HepG2 (cell line): ENCODE measurements around the gene EEPD1. TPM values are rescaled to one million over a fixed set of nuclear protein-coding genes. Genes with fewer than 3 reads are reported as not detected.
A peak's percentile ranks its signal among the peaks of the same experiment; 100 is the strongest.

Source experiments
- ARID2 ChIP-seq: sonication (generic); formaldehyde crosslinking; IDR thresholded peaks from 2 replicates; pipeline ENCODE4 v1.8.1; 2022; ENCODE audit warnings: mild to moderate bottlenecking, missing genetic modification reagents, borderline replicate concordance
- ATF1 ChIP-seq: IDR thresholded peaks from 2 replicates; pipeline ENCODE4 v1.6.1; 2016; ENCODE audit warnings: mild to moderate bottlenecking, control low read depth
- GLI4 ChIP-seq: sonication (generic); formaldehyde crosslinking; IDR thresholded peaks from 2 replicates; pipeline ENCODE4 v1.5.1; 2020; ENCODE audit warnings: missing genetic modification reagents, mild to moderate bottlenecking, moderate library complexity, borderline replicate concordance
- JUN ChIP-seq: sonication (generic); formaldehyde crosslinking; IDR thresholded peaks from 2 replicates; pipeline ENCODE4 v1.4.0; 2020; ENCODE audit warnings: mild to moderate bottlenecking, missing genetic modification reagents
- KDM5B ChIP-seq: sonication (generic); formaldehyde crosslinking; IDR thresholded peaks from 2 replicates; pipeline ENCODE4 v1.4.0; 2020; ENCODE audit warnings: missing genetic modification reagents, mild to moderate bottlenecking, borderline replicate concordance
- KLF9 ChIP-seq: IDR thresholded peaks from 2 replicates; pipeline ENCODE4 v1.6.1; 2016; ENCODE audit warnings: low read depth
- MAFK ChIP-seq, 2 experiments: IDR thresholded peaks in 1 of 2; conservative IDR thresholded peaks in 1 of 2; 2 replicates each; pipeline ENCODE4 v1.6.1; 2011; ENCODE audit warnings: improper control_type of control experiment in 2 of 2, low read length in 2 of 2
- MIXL1 ChIP-seq: IDR thresholded peaks from 2 replicates; pipeline ENCODE4 v1.6.1; 2016
- MYC ChIP-seq: sonication (generic); formaldehyde crosslinking; IDR thresholded peaks from 2 replicates; pipeline ENCODE4 v1.9.0; 2021; ENCODE audit warnings: missing genetic modification reagents, borderline replicate concordance
- NFRKB ChIP-seq: fragments of 450-650 bp; IDR thresholded peaks from 2 replicates; pipeline ENCODE4 v1.6.1; 2017
- NR2C2 ChIP-seq: sonication (generic); formaldehyde crosslinking; IDR thresholded peaks from 2 replicates; pipeline ENCODE4 v1.4.0; 2020; ENCODE audit warnings: missing genetic modification reagents, mild to moderate bottlenecking, moderate library complexity, borderline replicate concordance
- RXRA ChIP-seq: sonication (generic); formaldehyde crosslinking; IDR thresholded peaks from 2 replicates; pipeline ENCODE4 v1.5.1; 2020; ENCODE audit warnings: missing genetic modification reagents
- SRF ChIP-seq: IDR thresholded peaks from 2 replicates; pipeline ENCODE4 v1.6.1; 2011; ENCODE audit warnings: mild to moderate bottlenecking, low read depth, low read length, moderate library complexity
- SYNCRIP ChIP-seq: fragments of 200-400 bp; formaldehyde crosslinking; IDR thresholded peaks from 2 replicates; pipeline ENCODE4 v1.6.1; 2018; ENCODE audit warnings: mild to moderate bottlenecking, low read depth, low read length; ENCODE audit not compliant: insufficient read depth
- TEAD2 ChIP-seq: sonication (generic); formaldehyde crosslinking; IDR thresholded peaks from 2 replicates; pipeline ENCODE4 v1.9.0; 2021; ENCODE audit warnings: missing genetic modification reagents
- ZBTB10 ChIP-seq: sonication (generic); formaldehyde crosslinking; IDR thresholded peaks from 2 replicates; pipeline ENCODE4 v1.4.0; 2020; ENCODE audit warnings: missing genetic modification reagents, borderline replicate concordance
- ZFP36L2 ChIP-seq: sonication (generic); formaldehyde crosslinking; IDR thresholded peaks from 2 replicates; pipeline ENCODE4 v1.4.0; 2020; ENCODE audit warnings: missing genetic modification reagents
- ZNF326 ChIP-seq: sonication (generic); formaldehyde crosslinking; IDR thresholded peaks from 2 replicates; pipeline ENCODE4 v1.4.0; 2020; ENCODE audit warnings: missing genetic modification reagents, borderline replicate concordance
- ZNF543 ChIP-seq: sonication (generic); formaldehyde crosslinking; IDR thresholded peaks from 2 replicates; pipeline ENCODE4 v1.4.0; 2020; ENCODE audit warnings: mild to moderate bottlenecking, missing genetic modification reagents
- ZNF572 ChIP-seq: sonication (generic); formaldehyde crosslinking; IDR thresholded peaks from 2 replicates; pipeline ENCODE4 v1.5.1; 2020; ENCODE audit warnings: mild to moderate bottlenecking, missing genetic modification reagents
- ZNF790 ChIP-seq: sonication (generic); formaldehyde crosslinking; IDR thresholded peaks from 2 replicates; pipeline ENCODE4 v1.8.0; 2022; ENCODE audit warnings: missing genetic modification reagents, mild to moderate bottlenecking, borderline replicate concordance
- polyA plus RNA-seq, 8 experiments: library from polyadenylated mRNA; depleted of rRNA in 3 of 8; stranded (reverse) in 7 of 8; unstranded in 1 of 8; fragments of >200 nt; fragmentation: Illumina TruSeq in 4 of 8; extraction: Trizol in 4 of 8; gene quantifications; 2 replicates each; pipeline versions ENCODE4 v1.2.1 to v1.2.3, GENCODE V29; 2011 to 2016; ENCODE audit warnings: low read depth in 4 of 8, missing spikeins in 1 of 8, mixed read lengths in 1 of 8; ENCODE audit not compliant: insufficient read depth in 1 of 8
- total RNA-seq, 5 experiments: library from RNA; depleted of rRNA; stranded (reverse); fragments of >200 nt; fragmentation: Illumina TruSeq; extraction: Trizol; gene quantifications; 2 replicates each; pipeline ENCODE4 v1.2.3, GENCODE V29; 2016; ENCODE audit warnings: low read depth in 1 of 5
- TF ChIP-seq, protein P1 (sequence below): sonication (generic); formaldehyde crosslinking; IDR thresholded peaks from 2 replicates; pipeline ENCODE4 v1.5.0; 2020; ENCODE audit warnings: missing genetic modification reagents
- TF ChIP-seq, protein P2 (sequence below): sonication (generic); formaldehyde crosslinking; IDR thresholded peaks from 2 replicates; pipeline ENCODE4 v1.5.1; 2020; ENCODE audit warnings: mild to moderate bottlenecking, missing genetic modification reagents
- TF ChIP-seq, protein P3 (sequence below): sonication (generic); IDR thresholded peaks from 2 replicates; pipeline ENCODE4 v1.6.1; 2016; ENCODE audit warnings: low read depth, borderline replicate concordance

The EEPD1 gene
- total and polyA plus RNA-seq, 2 of the 13 experiments (the other 11 are each of a cell fraction or from before 2014, with no cell fraction given), result 10.1 to 16.4 TPM

DNA sequence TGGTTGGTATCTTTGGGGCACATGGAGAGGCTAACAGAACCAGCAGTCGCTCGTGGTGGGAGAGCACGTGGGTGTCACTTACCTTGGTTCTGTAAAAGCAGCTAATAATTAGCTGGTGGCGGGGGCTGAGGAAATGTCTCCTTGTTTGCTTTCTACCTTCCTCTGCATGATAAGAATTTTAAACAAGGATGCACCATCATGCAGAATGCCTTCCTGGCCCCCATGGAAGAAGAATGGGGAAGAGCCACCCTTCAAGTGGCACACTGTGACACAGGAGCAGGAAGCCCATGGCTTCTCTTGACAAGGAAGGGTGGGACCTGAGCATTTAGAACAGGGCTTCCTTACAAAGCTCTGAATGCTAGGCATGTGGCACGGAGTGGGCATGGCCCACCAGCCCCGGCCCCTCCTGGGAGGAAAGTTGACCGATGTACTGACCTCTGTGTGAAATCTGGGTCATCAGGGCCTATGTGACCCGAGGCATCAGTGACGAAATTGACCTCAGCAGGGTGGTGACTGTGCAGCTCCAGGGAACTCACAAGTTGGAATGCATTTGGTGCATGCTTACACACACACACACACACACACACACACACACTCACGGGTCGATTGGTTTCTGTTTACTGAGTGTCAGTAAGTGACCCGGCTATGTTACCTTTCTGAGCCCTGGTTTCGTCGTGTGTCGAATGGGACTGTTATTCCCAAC lies 119.7 kb downstream of the EEPD1 start (continued):
- TF ChIP-seq ZNF572 (CRISPR knock-in tag), result no peak
- TF ChIP-seq ATF1 (CRISPR knock-in tag), result no peak
- peak; percentile 84 for TF ChIP-seq RXRA (CRISPR knock-in tag)
- peak; percentile 59; the same call in 1 of the 2 replicates for TF ChIP-seq MIXL1 (CRISPR knock-in tag)
- no peak for TF ChIP-seq ZNF326
- TF ChIP-seq ZNF543 (CRISPR knock-in tag), result no peak
- no peak; the same call in 1 of the 2 replicates for TF ChIP-seq MYC (CRISPR knock-in tag)
- no peak for TF ChIP-seq NFRKB
- no peak for TF ChIP-seq KLF9 (CRISPR knock-in tag)
- TF ChIP-seq, protein P1, sequence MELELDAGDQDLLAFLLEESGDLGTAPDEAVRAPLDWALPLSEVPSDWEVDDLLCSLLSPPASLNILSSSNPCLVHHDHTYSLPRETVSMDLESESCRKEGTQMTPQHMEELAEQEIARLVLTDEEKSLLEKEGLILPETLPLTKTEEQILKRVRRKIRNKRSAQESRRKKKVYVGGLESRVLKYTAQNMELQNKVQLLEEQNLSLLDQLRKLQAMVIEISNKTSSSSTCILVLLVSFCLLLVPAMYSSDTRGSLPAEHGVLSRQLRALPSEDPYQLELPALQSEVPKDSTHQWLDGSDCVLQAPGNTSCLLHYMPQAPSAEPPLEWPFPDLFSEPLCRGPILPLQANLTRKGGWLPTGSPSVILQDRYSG (CRISPR knock-in tag), result no peak
- TF ChIP-seq JUN (CRISPR knock-in tag), result no peak
- no peak for TF ChIP-seq ZFP36L2 (CRISPR knock-in tag)
- TF ChIP-seq SYNCRIP, result no peak
- TF ChIP-seq GLI4 (CRISPR knock-in tag), result no peak
- TF ChIP-seq MAFK (conservative IDR thresholded peaks at IDR 0.05 in 1 of 2, IDR thresholded peaks at IDR 0.05 in 1 of 2; ENCODE audit: low read length in 2 of 2), result no peak
- peak; percentile 68; the same call in 1 of the 2 replicates for TF ChIP-seq KDM5B (CRISPR knock-in tag)
- no peak for TF ChIP-seq TEAD2
- TF ChIP-seq SRF, result no peak
- TF ChIP-seq, protein P2, sequence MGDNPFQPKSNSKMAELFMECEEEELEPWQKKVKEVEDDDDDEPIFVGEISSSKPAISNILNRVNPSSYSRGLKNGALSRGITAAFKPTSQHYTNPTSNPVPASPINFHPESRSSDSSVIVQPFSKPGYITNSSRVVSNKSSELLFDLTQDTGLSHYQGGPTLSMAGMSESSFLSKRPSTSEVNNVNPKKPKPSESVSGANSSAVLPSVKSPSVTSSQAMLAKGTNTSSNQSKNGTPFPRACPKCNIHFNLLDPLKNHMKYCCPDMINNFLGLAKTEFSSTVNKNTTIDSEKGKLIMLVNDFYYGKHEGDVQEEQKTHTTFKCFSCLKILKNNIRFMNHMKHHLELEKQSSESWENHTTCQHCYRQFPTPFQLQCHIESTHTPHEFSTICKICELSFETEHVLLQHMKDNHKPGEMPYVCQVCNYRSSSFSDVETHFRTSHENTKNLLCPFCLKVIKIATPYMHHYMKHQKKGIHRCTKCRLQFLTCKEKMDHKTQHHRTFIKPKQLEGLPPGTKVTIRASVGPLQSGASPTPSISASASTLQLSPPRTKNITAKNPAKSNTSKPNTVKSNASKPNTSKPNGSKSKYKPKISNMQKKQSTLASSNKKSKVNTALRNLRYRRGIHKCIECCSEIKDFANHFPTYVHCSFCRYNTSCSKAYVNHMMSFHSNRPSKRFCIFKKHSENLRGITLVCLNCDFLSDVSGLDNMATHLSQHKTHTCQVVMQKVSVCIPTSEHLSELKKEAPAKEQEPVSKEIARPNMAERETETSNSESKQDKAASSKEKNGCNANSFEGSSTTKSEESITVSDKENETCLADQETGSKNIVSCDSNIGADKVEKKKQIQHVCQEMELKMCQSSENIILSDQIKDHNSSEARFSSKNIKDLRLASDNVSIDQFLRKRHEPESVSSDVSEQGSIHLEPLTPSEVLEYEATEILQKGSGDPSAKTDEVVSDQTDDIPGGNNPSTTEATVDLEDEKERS (CRISPR knock-in tag), result 0 out of 2 replicates have a peak, but pooled peaks have one; percentile 60
- TF ChIP-seq NR2C2 (CRISPR knock-in tag), result peak; percentile 93
- no peak for TF ChIP-seq ARID2
- no peak for TF ChIP-seq ZNF790 (CRISPR knock-in tag)
- TF ChIP-seq ZBTB10 (CRISPR knock-in tag), result no peak
- TF ChIP-seq, protein P3, sequence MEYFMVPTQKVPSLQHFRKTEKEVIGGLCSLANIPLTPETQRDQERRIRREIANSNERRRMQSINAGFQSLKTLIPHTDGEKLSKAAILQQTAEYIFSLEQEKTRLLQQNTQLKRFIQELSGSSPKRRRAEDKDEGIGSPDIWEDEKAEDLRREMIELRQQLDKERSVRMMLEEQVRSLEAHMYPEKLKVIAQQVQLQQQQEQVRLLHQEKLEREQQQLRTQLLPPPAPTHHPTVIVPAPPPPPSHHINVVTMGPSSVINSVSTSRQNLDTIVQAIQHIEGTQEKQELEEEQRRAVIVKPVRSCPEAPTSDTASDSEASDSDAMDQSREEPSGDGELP, result peak; percentile 41; the same call in 1 of the 2 replicates
